A549 (cell line): ENCODE results near the gene TXNL4B. TPM values are rescaled to one million over a fixed set of nuclear protein-coding genes. Genes with fewer than 3 reads are reported as not detected.

Source experiments
- ATAC-seq, 2 experiments: fragments of 200-7000 bp in 1 of 2; fragments of >200 bp in 1 of 2; cut with Nextera tagmentation in 1 of 2; cut with Tn5 transposase in 1 of 2; 3 replicates each; pipeline versions ENCODE4 v1.8.0 to v1.9.1; 2018 to 2020; ENCODE audit warnings: mild to moderate bottlenecking in 1 of 2, moderate library complexity in 1 of 2
- CTCF ChIA-PET: fragments of 300-600 bp; sonication (Branson Sonifier 250); formaldehyde crosslinking; extraction: SDS; loops from one replicate; lab custom pipeline; 2021; ENCODE audit warnings: antibody characterized with exemption, inconsistent platforms; lab: Yijun Ruan, JAX
- POLR2A ChIA-PET: fragments of 350-600 bp; formaldehyde crosslinking; extraction: SDS; loops from one replicate; lab custom pipeline; 2021; ENCODE audit warnings: antibody characterized with exemption, inconsistent platforms; lab: Yijun Ruan, JAX
- DNase-seq, 2 experiments: peaks; one replicate each; pipeline versions ENCODE4 v3.0.0 to v3.0.0-alpha.2; 2011 to 2016; ENCODE audit warnings: low read depth in 1 of 2, low spot score in 1 of 2
- FAIRE-seq: peaks from 2 replicates; lab custom pipeline; 2011; peaks lifted over from hg19 to GRCh38; lab: Jason Lieb, UNC
- H3K27ac ChIP-seq, 2 experiments: fragments of >200 bp; sonication (Bioruptor Twin); formaldehyde crosslinking; 3 replicates each; pipeline ENCODE4 v1.5.1; 2016 to 2017
- H3K4me1 ChIP-seq: fragments of >200 bp; sonication (Bioruptor Twin); formaldehyde crosslinking; 3 replicates; pipeline ENCODE4 v1.6.1; 2016
- H3K4me2 ChIP-seq: fragments of >200 bp; sonication (Bioruptor Twin); formaldehyde crosslinking; 3 replicates; pipeline ENCODE4 v1.6.1; 2016
- H3K4me3 ChIP-seq: fragments of >200 bp; sonication (Bioruptor Twin); formaldehyde crosslinking; 3 replicates; pipeline ENCODE4 v1.5.1; 2016
- H3K9me3 ChIP-seq: fragments of >200 bp; sonication (Bioruptor Twin); formaldehyde crosslinking; 3 replicates; pipeline ENCODE4 v1.6.1; 2016
- BHLHE40 ChIP-seq: IDR thresholded peaks from 2 replicates; pipeline ENCODE4 v1.6.1; 2012; ENCODE audit warnings: low read depth, low read length, inconsistent platforms
- CBX2 ChIP-seq: fragments of 200-600 bp; sonication (generic); IDR thresholded peaks from 2 replicates; pipeline ENCODE4 v1.6.1; 2016; ENCODE audit warnings: low read depth, mild to moderate bottlenecking, borderline replicate concordance
- CHD2 ChIP-seq: fragments of 150-350 bp; IDR thresholded peaks from 2 replicates; pipeline ENCODE4 v1.6.1; 2014; ENCODE audit warnings: low read length; ENCODE audit not compliant: partially characterized antibody
- CHD4 ChIP-seq: fragments of 200-600 bp; sonication (generic); IDR thresholded peaks from 2 replicates; pipeline ENCODE4 v1.6.1; 2016; ENCODE audit warnings: antibody characterized with exemption, mild to moderate bottlenecking, borderline replicate concordance
- E2F6 ChIP-seq: IDR thresholded peaks from 2 replicates; pipeline ENCODE4 v1.6.1; 2012; ENCODE audit warnings: low read depth, borderline replicate concordance
- EHMT2 ChIP-seq: fragments of 200-600 bp; sonication (generic); IDR thresholded peaks from 2 replicates; pipeline ENCODE4 v1.6.1; 2016; ENCODE audit warnings: antibody characterized with exemption, low read depth, mild to moderate bottlenecking, moderate library complexity
- FOSB ChIP-seq: fragments of 250-450 bp; sonication (Bioruptor Pico); IDR thresholded peaks from 2 replicates; pipeline ENCODE4 v1.5.0; 2020; ENCODE audit warnings: mild to moderate bottlenecking, moderate library complexity
- HMGXB4 ChIP-seq: fragments of 250-450 bp; sonication (Bioruptor Pico); IDR thresholded peaks from 2 replicates; pipeline ENCODE4 v1.5.0; 2021; ENCODE audit warnings: mild to moderate bottlenecking, moderate library complexity, borderline replicate concordance
- HOXB5 ChIP-seq: fragments of 250-450 bp; sonication (Bioruptor Pico); IDR thresholded peaks from 2 replicates; pipeline ENCODE4 v1.5.0; 2020; ENCODE audit warnings: mild to moderate bottlenecking, moderate library complexity
- JUN ChIP-seq, 2 experiments: fragments of >200 bp; sonication (Bioruptor Twin); formaldehyde crosslinking; IDR thresholded peaks; 2 replicates in 1 of 2; 3 replicates in 1 of 2; pipeline ENCODE4 v1.6.1; 2016 to 2017
- JUNB ChIP-seq: fragments of >200 bp; sonication (Bioruptor Twin); formaldehyde crosslinking; IDR thresholded peaks from 2 replicates; pipeline ENCODE4 v1.6.1; 2016
- KDM1A ChIP-seq: fragments of 200-600 bp; sonication (generic); IDR thresholded peaks from 2 replicates; pipeline ENCODE4 v1.6.1; 2016; ENCODE audit warnings: low read depth, mild to moderate bottlenecking
- MYC ChIP-seq: IDR thresholded peaks from 2 replicates; pipeline ENCODE4 v1.6.1; 2012; ENCODE audit warnings: mild to moderate bottlenecking, inconsistent platforms, low read length, improper control_type of control experiment, borderline replicate concordance
- NR3C1 ChIP-seq: fragments of >200 bp; sonication (Bioruptor Twin); formaldehyde crosslinking; IDR thresholded peaks from 3 replicates; pipeline ENCODE4 v1.6.1; 2017
- PBX3 ChIP-seq: IDR thresholded peaks from 2 replicates; pipeline ENCODE4 v1.6.1; 2012
- RAD21 ChIP-seq, 2 experiments: fragments of >200 bp in 1 of 2; sonication (Bioruptor Twin) in 1 of 2; formaldehyde crosslinking in 1 of 2; IDR thresholded peaks in 1 of 2; conservative IDR thresholded peaks in 1 of 2; 2 replicates in 1 of 2; 3 replicates in 1 of 2; pipeline ENCODE4 v1.6.1; 2012 to 2018; ENCODE audit warnings: inconsistent platforms in 1 of 2
- RNF2 ChIP-seq: fragments of 200-600 bp; sonication (generic); IDR thresholded peaks from 2 replicates; pipeline ENCODE4 v1.6.1; 2016; ENCODE audit warnings: low read depth, mild to moderate bottlenecking, antibody characterized with exemption, moderate library complexity, borderline replicate concordance
- SMC3 ChIP-seq: fragments of >200 bp; sonication (Bioruptor Twin); formaldehyde crosslinking; IDR thresholded peaks from 3 replicates; pipeline ENCODE4 v1.6.1; 2018; ENCODE audit warnings: inconsistent platforms
- TFCP2L1 ChIP-seq: fragments of 250-450 bp; sonication (Bioruptor Pico); IDR thresholded peaks from 2 replicates; pipeline ENCODE4 v1.5.0; 2021; ENCODE audit warnings: mild to moderate bottlenecking
- WGBS: methylation state at CpG from one replicate; pipeline ENCODE4 v1.1.6; 2017; ENCODE audit errors: missing lambda C conversion rate; 5-methylcytosine and 5-hydroxymethylcytosine counted together
- polyA plus RNA-seq, 4 experiments: library from polyadenylated mRNA; depleted of rRNA in 3 of 4; stranded (reverse); fragments of >200 nt; fragmentation: RNase III in 1 of 4; extraction: RNeasy Plus Mini Kit Qiagen cat#74134 plus additional on column Dnase treatment in 1 of 4; gene quantifications; 2 replicates in 3 of 4; 3 replicates in 1 of 4; pipeline ENCODE4 v1.2.3, GENCODE V29; 2011 to 2017
- TF ChIP-seq, protein P1 (sequence below): fragments of >200 bp; sonication (Bioruptor Twin); formaldehyde crosslinking; IDR thresholded peaks from 3 replicates; pipeline ENCODE4 v1.5.1; 2016
- TF ChIP-seq, protein P2 (sequence below): fragments of 450-650 bp; IDR thresholded peaks from 2 replicates; pipeline ENCODE4 v1.6.1; 2014; ENCODE audit warnings: antibody characterized with exemption

Gene TXNL4B
- polyA plus RNA-seq, 2 of the 4 experiments (the other 2 are of a cell fraction), result 16.4 to 32.7 TPM

DNA sequence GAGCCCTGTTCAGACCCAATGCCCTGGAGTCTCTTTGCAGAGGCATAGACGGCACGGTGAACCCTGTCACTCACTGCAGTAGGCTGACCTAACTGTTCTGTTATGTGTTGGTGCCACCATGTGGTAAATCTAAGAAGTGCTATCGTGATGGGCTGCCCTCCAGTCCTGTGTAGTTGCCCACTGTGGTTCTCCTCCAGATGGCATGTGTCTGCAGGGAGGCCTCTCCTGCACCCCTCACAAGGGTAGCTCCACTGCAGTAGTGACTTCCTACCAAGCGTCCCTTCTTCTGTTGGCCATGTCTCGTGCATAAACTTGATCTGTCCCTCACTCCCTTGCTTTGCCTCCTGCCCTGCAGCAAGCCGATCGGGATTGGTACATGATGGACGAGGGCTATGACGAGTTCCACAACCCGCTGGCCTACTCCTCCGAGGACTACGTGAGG is 6.0 kb upstream of the TXNL4B start:
- DNase-seq (peak; percentile 76 to 87), FAIRE-seq (peak; percentile 59), ATAC-seq (peak; percentile 94 to 98)
- TF ChIP-seq TFCP2L1 (CRISPR knock-in tag), result no peak
- peak; percentile 71 to 78 for TF ChIP-seq RAD21 (conservative IDR thresholded peaks at IDR 0.05 in 1 of 2, IDR thresholded peaks at IDR 0.05 in 1 of 2)
- TF ChIP-seq, protein P1, sequence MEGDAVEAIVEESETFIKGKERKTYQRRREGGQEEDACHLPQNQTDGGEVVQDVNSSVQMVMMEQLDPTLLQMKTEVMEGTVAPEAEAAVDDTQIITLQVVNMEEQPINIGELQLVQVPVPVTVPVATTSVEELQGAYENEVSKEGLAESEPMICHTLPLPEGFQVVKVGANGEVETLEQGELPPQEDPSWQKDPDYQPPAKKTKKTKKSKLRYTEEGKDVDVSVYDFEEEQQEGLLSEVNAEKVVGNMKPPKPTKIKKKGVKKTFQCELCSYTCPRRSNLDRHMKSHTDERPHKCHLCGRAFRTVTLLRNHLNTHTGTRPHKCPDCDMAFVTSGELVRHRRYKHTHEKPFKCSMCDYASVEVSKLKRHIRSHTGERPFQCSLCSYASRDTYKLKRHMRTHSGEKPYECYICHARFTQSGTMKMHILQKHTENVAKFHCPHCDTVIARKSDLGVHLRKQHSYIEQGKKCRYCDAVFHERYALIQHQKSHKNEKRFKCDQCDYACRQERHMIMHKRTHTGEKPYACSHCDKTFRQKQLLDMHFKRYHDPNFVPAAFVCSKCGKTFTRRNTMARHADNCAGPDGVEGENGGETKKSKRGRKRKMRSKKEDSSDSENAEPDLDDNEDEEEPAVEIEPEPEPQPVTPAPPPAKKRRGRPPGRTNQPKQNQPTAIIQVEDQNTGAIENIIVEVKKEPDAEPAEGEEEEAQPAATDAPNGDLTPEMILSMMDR, result peak; percentile 57
- peak; percentile 42 for TF ChIP-seq SMC3
- 66% methylated on average over 12 of the region's 12 CpGs for WGBS
- POLR2A ChIA-PET, result no interaction called here
- Histone ChIP-seq H3K4me2 (no peak overlapping the region), H3K27ac (no peak overlapping the region), H3K4me1 (peaks cover 8% of the 10 kb centered on the region; the same call in 2 of the 3 replicates), H3K4me3 (no peak overlapping the region), H3K9me3 (no peaks in the 10 kb centered on the region)
- CTCF ChIA-PET, result interaction anchor here (0.7 to 7.5 kb wide), 19 partner anchors 10 to 489 kb away, joined by 3 to 43 read pairs (median 4); no protein-coding TSS in a partner anchor

DNA sequence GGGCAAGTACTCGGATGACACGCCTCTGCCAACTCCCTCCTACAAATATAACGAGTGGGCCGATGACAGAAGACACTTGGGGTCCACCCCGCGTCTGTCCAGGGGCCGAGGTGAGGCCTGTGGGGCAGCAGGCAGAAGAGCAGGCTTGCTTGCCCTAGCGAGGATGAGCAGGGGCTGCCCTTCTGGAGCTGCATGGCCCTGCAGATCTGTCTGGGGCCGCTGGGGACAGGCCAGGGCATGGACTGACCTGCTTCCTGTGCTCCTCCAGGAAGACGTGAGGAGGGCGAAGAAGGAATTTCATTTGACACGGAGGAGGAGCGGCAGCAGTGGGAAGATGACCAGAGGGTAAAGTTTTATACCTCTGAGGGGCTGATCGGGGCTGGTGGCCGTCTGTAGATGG is 5.5 kb upstream of the TXNL4B start:
- 59% methylated on average over 15 of the region's 15 CpGs for WGBS
- Histone ChIP-seq H3K4me1 (peaks cover 8% of the 10 kb centered on the region; the same call in 2 of the 3 replicates), H3K4me2 (no peak overlapping the region)
- DNase-seq (peak in 1 of 2 experiments; percentile 27), FAIRE-seq (no peak)
- POLR2A ChIA-PET, result no interaction called here
- TF ChIP-seq JUN (IDR thresholded peaks at IDR 0.05) (no peak), BHLHE40 (no peak), FOSB (CRISPR knock-in tag) (no peak), NR3C1 (no peak), KDM1A (no peak), RNF2 (no peak), HMGXB4 (CRISPR knock-in tag) (no peak), EHMT2 (no peak), JUNB (no peak), CHD2 (no peak), E2F6 (no peak), HOXB5 (CRISPR knock-in tag) (no peak), CHD4 (no peak), PBX3 (no peak), CBX2 (no peak), MYC (no peak), RAD21 (conservative IDR thresholded peaks at IDR 0.05 in 1 of 2, IDR thresholded peaks at IDR 0.05 in 1 of 2) (no peak)
- TF ChIP-seq, protein P2, sequence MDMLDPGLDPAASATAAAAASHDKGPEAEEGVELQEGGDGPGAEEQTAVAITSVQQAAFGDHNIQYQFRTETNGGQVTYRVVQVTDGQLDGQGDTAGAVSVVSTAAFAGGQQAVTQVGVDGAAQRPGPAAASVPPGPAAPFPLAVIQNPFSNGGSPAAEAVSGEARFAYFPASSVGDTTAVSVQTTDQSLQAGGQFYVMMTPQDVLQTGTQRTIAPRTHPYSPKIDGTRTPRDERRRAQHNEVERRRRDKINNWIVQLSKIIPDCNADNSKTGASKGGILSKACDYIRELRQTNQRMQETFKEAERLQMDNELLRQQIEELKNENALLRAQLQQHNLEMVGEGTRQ, result no peak
- TF ChIP-seq, all 56 proteins: peak for 0
- H3K9me3 ChIP-seq, result no peaks in the 10 kb centered on the region
- H3K27ac ChIP-seq, result no peak overlapping the region
- H3K4me3 ChIP-seq, result no peak overlapping the region
- peak; percentile 64 to 72 for ATAC-seq
- CTCF ChIA-PET, result interaction anchor here (0.7 to 7.5 kb wide), 10 partner anchors 8 to 86 kb away, joined by 3 to 43 read pairs (median 4); no protein-coding TSS in a partner anchor
